Measurements from ENCODE around the gene FGF14. TPM values are rescaled to one million over a fixed set of nuclear protein-coding genes. Genes with fewer than 3 reads are reported as not detected.

The FGF14 gene
- total RNA-seq, 4 donors from 2014 or later, result 0.36 to 1.9 (median 0.45) TPM

- no peak overlapping the region for H3K4me3 ChIP-seq (ENCODE audit: low read depth, poor library complexity, severe bottlenecking)
- no peak for TF ChIP-seq POLR2A (IDR thresholded peaks at IDR 0.05)
- no peak for TF ChIP-seq CTCF (IDR thresholded peaks at IDR 0.05)
- WGBS, 2 donors, result 62 to 65% methylated on average over 3 of the region's 3 CpGs
- no peak for DNase-seq (ENCODE audit: low spot score in 2 of 2)
- intact Hi-C loops (cut with DNase I; ENCODE audit: low total_unique reads), result no loop called here
Measured at GRCh38 chr13:102261316-102261715, 140.5 kb downstream of the FGF14 start.

GRCh38 chr13:102260256-102260655 lies 141.6 kb downstream of the FGF14 start:
- DNase-seq (ENCODE audit: low spot score in 2 of 2), result no peak
- whole genome bisulfite sequencing, 2 donors, result 80 to 85% methylated on average over 6 of the region's 6 CpGs
- intact Hi-C loops (cut with DNase I; ENCODE audit: low total_unique reads), result no loop called here
- TF ChIP-seq POLR2A (IDR thresholded peaks at IDR 0.05) (no peak), CTCF (IDR thresholded peaks at IDR 0.05) (no peak)
- no peak overlapping the region for H3K4me3 ChIP-seq (ENCODE audit: low read depth, poor library complexity, severe bottlenecking)

GRCh38 chr13:102255409-102255808 lies 146.4 kb downstream of the FGF14 start:
- DNase-seq (ENCODE audit: low spot score in 2 of 2), result no peak
- no peak for TF ChIP-seq POLR2A (IDR thresholded peaks at IDR 0.05)
- no peak for TF ChIP-seq CTCF (IDR thresholded peaks at IDR 0.05)
- no peak overlapping the region for H3K4me3 ChIP-seq (ENCODE audit: low read depth, poor library complexity, severe bottlenecking)
- intact Hi-C loops (cut with DNase I; ENCODE audit: low total_unique reads), result no loop called here

- intact Hi-C loops (cut with DNase I; ENCODE audit: low total_unique reads), result no loop called here
- H3K4me3 ChIP-seq (ENCODE audit: low read depth, poor library complexity, severe bottlenecking), result no peak overlapping the region
- WGBS, 2 donors, result 94 to 96% methylated on average over 3 of the region's 3 CpGs
- no peak for DNase-seq (ENCODE audit: low spot score in 2 of 2)
- TF ChIP-seq CTCF (IDR thresholded peaks at IDR 0.05) (no peak), POLR2A (IDR thresholded peaks at IDR 0.05) (no peak)
Measured at GRCh38 chr13:102251817-102252216, 150.0 kb downstream of the FGF14 start.

GRCh38 chr13:102250448-102250847 lies 151.4 kb downstream of the FGF14 start:
- no peak for DNase-seq (ENCODE audit: low spot score in 2 of 2)
- WGBS, 2 donors, result 74 to 81% methylated on average over 2 of the region's 2 CpGs
- intact Hi-C loops (cut with DNase I; ENCODE audit: low total_unique reads), result no loop called here
- TF ChIP-seq CTCF (IDR thresholded peaks at IDR 0.05) (no peak), POLR2A (IDR thresholded peaks at IDR 0.05) (no peak)
- H3K4me3 ChIP-seq (ENCODE audit: low read depth, poor library complexity, severe bottlenecking), result no peak overlapping the region

- no peak for DNase-seq (ENCODE audit: low spot score in 2 of 2)
- TF ChIP-seq CTCF (IDR thresholded peaks at IDR 0.05), result no peak
- TF ChIP-seq POLR2A (IDR thresholded peaks at IDR 0.05), result no peak
- H3K4me3 ChIP-seq (ENCODE audit: low read depth, poor library complexity, severe bottlenecking), result no peak overlapping the region
- intact Hi-C loops (cut with DNase I; ENCODE audit: low total_unique reads), result no loop called here
- WGBS, 2 donors, result 62 to 66% methylated on average over 3 of the region's 3 CpGs
Measured at GRCh38 chr13:102244607-102245227, 157.1 kb downstream of the FGF14 start.

Measured in lower leg skin (tissue), 4 donors.